Measurements from ENCODE around the gene ANXA3. TPM values are rescaled to one million over a fixed set of nuclear protein-coding genes. Genes with fewer than 3 reads are reported as not detected.
"Not testable (repeated sequence)": the region's sequence is repeated elsewhere in the genome, so short reads cannot be mapped to it uniquely, and the experiment has no call there.

The ANXA3 gene
- polyA plus RNA-seq (ENCODE audit: insufficient read depth in 1 of 5, insufficient read length in 5 of 5, low replicate concordance in 1 of 5): 100 to 1,000 TPM in 4 of 5 donors, 10 to 100 TPM in 1; 64.9 to 162 (median 117) TPM
- long read RNA-seq, donor 1, transcript ANXA3-201 (13 exons, 1,657 nt): major isoform, 65 of 83 reads
- long read RNA-seq, donor 1, partial matches to known transcripts: 5 of 83 reads
- long read RNA-seq, donor 1, other reads (novel, unspliced or antisense): 6 of 83 reads
- long read RNA-seq, donor 2, transcript ANXA3-201 (13 exons, 1,657 nt): major isoform, 20 of 26 reads
- long read RNA-seq, donor 2, transcript ANXA3-204 (4 exons, 832 nt): minor isoform, 6 of 26 reads
- long read RNA-seq, donor 2, partial matches to known transcripts: 0 of 26 reads
- long read RNA-seq, donor 2, other reads (novel, unspliced or antisense): 0 of 26 reads
- long read RNA-seq, donor 3, transcript ANXA3-201 (13 exons, 1,657 nt): major isoform, 22 of 31 reads
- long read RNA-seq, donor 3, transcript ANXA3-204 (4 exons, 832 nt): minor isoform, 6 of 31 reads
- long read RNA-seq, donor 3, partial matches to known transcripts: 0 of 31 reads
- long read RNA-seq, donor 3, other reads (novel, unspliced or antisense): 0 of 31 reads
- long read RNA-seq, donor 4, transcript ANXA3-201 (13 exons, 1,657 nt): major isoform, 21 of 23 reads
- long read RNA-seq, donor 4, partial matches to known transcripts: 0 of 23 reads
- long read RNA-seq, donor 4, other reads (novel, unspliced or antisense): 0 of 23 reads
- long read RNA-seq, donor 5, transcript ANXA3-201 (13 exons, 1,657 nt): major isoform, 60 of 81 reads
- long read RNA-seq, donor 5, transcript ANXA3-204 (4 exons, 832 nt): minor isoform, 6 of 81 reads
- long read RNA-seq, donor 5, partial matches to known transcripts: 7 of 81 reads
- long read RNA-seq, donor 5, other reads (novel, unspliced or antisense): 0 of 81 reads
- long read RNA-seq, donor 6, transcript ANXA3-201 (13 exons, 1,657 nt): major isoform, 30 of 37 reads
- long read RNA-seq, donor 6, partial matches to known transcripts: 0 of 37 reads
- long read RNA-seq, donor 6, other reads (novel, unspliced or antisense): 0 of 37 reads
- long read RNA-seq, donor 7, transcript ANXA3-201 (13 exons, 1,657 nt): major isoform, 22 of 24 reads
- long read RNA-seq, donor 7, partial matches to known transcripts: 0 of 24 reads
- long read RNA-seq, donor 7, other reads (novel, unspliced or antisense): 0 of 24 reads
- long read RNA-seq, donor 8, transcript ANXA3-201 (13 exons, 1,657 nt): major isoform, 16 of 19 reads
- long read RNA-seq, donor 8, partial matches to known transcripts: 0 of 19 reads
- long read RNA-seq, donor 8, other reads (novel, unspliced or antisense): 0 of 19 reads

DNA sequence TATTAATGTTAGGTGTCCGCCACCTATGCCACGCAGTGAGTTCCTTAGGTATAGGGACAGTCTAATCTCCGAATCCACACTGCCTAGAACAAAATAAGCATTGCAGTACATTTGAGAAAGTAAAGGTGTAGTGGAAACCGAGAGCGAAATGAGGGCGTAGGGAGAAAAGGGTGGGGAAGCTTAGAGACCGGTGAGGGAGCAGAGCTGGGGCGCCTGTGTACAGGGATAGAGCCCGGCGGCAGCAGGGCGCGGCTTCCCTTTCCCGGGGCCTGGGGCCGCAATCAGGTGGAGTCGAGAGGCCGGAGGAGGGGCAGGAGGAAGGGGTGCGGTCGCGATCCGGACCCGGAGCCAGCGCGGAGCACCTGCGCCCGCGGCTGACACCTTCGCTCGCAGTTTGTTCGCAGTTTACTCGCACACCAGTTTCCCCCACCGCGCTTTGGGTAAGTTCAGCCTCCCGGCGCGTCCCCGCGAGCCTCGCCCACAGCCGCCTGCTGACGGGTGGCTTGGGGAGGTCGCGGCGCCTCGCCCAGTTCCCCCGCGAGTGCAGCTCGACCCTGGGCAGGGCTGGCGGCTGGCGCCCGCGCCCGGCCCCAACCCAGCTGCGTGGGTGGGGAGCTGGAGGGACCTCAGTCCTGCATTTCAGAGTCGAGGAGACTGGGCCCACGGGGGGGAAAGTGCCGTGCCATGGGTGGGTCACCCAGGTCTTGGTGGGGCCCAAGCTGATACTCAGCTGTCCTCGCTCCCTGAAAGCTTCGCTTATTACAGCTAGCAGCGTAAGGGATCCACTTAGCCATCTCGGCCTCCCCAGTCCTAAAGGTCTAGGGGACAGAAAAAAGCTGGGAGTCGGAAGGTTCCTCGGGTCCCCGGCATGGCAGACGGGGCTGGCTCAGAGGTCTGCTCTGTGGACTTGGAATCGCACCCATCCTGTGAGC lies at the start of gene ANXA3:
ANXA3 (plus strand) TSS at position 351 of the 932 bp plus-strand sequence. CDS start 2,704 bp downstream, outside the sequence.
- peak; percentile 41 to 45 for DNase-seq

GRCh38 chr4:78506260-78506659 lies 45.3 kb upstream of the ANXA3 start:
- DNase-seq: not testable (repeated sequence)

GRCh38 chr4:78509043-78509442 lies 42.5 kb upstream of the ANXA3 start:
- DNase-seq: no peak

- DNase-seq: no peak
Observed at GRCh38 chr4:78510108-78510507, 41.5 kb upstream of the ANXA3 start.

DNA sequence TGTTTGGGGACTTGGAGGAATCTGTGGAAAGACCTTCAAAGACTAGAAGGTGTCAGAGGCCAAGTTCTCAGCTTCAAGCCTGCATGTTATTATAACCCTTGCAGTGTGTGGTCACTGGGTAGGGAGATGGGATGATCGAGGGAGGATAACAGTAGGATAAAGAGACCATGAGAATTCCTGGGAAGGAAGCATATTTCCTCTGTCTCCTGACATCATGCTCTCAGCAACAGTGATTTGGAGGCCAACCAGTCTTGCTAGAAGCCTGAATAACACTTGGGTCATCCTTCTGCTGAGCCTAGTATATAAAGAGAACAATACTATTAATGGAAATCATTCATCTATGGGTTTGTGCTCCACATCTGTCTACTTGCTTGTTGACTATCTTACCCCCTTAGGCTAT lies 40.9 kb upstream of the ANXA3 start:
- no peak for DNase-seq

DNA sequence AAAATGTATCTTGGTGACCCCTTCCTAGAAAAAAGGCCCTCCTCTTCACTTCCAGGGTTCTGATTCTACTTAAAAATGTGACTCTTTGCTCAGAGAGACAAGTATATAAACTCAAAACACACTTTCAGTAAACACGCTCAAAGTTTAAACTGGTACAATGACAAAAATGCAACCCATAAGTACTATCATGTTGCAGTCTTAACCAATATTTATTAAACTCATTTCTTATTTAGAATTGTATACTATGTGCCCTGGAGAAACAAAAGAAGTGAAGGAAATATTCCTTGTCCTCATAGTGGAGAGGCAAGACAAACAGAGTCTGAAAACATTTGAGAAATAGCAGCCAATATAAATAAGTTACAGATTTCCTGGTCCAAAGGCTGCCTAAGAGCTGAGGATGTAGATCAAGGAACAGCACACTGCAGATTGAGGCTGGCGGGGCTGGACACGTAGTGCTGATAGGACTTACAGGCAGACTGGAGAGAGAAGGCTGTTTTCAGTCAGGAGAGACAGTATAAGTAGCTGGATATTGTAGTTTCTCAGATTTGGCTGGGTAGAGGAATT lies 39.1 kb upstream of the ANXA3 start:
- no peak for DNase-seq

GRCh38 chr4:78513411-78513975 lies 38.1 kb upstream of the ANXA3 start:
- DNase-seq: no peak

- peak in 1 of 2 donors; percentile 36 for DNase-seq
Observed at GRCh38 chr4:78517050-78517652, 34.4 kb upstream of the ANXA3 start.

DNA sequence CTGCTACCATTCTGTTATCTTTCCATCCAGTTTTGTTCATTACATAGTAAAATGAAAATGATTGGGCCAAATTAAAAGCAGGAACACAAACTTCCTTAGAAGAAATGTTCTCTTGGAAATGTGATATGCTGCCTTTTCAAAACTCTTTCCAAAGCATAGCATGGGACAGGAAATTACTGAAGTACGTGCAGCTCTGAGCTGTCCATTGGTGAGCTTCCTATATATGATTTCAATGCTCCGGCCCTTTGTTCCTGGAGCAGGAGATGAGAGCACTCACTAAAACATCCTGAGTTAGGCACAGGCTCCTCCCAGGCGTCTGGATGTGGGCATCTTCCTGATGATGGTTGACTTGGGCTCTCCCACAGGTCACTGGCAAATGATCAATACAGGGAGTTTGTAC lies 33.0 kb upstream of the ANXA3 start:
- no peak for DNase-seq

GRCh38 chr4:78519962-78520361 lies 31.6 kb upstream of the ANXA3 start:
- no peak for DNase-seq

DNA sequence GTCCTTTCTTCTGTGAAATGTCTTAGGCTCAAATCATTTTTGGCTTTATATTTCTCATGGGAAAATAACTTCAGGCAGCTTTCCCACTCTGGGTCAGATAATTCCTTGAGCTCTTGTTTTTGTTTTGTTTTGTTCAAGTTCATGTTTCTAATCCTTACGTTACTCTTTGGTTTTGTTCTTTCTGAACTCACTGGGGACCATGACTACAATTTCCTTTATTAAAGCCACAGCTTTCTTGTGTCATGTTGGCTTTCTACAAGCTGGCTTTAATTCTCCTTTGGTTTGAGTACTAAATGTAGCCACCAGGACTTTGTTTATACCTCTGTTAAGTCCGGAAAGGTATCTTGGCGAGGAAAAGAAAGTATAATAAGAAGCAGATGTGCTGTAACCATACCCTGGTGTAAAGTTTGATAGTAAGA lies 30.8 kb upstream of the ANXA3 start:
- DNase-seq: no peak

DNA sequence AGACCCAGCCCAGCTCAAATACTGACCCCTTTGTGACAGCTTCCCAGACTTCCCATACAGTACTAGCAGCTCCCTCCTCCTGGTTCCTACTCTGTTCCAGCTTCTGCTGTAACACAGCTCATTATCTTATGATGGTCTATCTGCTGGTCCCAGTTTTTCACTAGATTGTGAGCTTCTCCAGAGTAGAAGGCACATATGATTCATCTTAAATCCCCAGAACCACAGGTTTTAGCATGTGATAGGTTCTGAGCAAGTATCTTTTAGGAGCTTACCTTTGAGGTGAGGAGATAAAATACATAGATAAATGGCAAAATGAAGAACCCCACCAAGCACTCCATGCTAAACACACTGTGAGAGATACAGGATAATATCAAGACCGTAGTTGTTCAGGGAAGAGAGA lies 27.6 kb upstream of the ANXA3 start:
- no peak for DNase-seq

GRCh38 chr4:78525559-78525958 lies 26.0 kb upstream of the ANXA3 start:
- DNase-seq: no peak

DNA sequence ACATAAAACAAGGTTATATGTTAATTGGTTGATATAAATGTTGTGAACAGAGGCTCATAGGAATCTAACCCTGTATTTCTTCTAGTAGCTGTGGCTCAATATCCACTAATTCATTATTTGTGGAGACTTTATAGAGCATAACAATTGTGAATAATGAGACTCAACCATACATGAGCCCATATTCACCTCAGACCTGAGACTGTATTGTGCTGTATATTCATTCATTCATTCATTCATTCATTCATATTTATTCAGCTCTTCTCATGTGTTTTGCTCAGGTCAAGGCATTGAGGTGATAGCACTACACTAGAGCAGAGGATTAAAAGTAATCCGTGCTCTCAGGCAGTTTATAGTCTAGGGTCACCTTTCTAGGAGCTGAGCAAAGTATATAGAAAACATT lies 24.5 kb upstream of the ANXA3 start:
- no peak for DNase-seq

DNA sequence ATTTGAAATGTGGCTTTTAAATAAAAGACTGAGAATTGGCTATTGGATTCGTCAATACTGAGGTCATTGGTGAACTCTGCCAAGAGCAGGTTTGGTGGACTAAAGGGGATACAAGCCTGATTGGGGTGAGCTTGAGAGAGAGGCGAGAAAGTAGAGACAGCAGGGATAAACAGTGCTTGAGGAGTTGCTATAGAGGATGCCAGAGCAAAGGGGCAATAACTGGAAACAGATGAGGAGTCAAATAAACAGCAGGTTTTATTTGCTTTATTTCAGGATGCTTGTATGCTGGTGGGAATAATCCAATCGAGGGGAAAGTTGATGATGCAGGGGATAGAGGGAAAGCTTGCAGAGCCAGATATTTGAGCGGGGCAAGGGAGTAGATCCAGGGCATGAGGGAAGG lies 24.0 kb upstream of the ANXA3 start:
- no peak for DNase-seq

DNA sequence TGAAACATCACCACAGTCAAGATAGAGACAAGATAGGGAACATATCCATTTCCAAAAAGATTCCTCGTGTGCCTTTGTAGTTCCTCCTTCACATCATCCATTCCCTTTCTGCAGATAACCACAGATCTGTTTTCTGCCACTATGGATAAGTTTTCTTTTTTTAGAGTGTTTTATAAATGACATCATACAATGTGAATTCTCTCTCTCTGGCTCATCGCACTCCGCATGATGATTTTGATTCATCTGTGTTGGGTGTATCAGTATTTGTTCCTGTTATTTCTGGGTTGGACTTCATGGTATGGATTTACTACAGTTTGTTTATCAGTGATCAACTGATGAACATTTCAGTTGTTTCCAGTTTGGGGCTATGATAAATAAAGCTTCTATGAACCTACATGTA lies 23.2 kb upstream of the ANXA3 start:
- DNase-seq: no peak

DNA sequence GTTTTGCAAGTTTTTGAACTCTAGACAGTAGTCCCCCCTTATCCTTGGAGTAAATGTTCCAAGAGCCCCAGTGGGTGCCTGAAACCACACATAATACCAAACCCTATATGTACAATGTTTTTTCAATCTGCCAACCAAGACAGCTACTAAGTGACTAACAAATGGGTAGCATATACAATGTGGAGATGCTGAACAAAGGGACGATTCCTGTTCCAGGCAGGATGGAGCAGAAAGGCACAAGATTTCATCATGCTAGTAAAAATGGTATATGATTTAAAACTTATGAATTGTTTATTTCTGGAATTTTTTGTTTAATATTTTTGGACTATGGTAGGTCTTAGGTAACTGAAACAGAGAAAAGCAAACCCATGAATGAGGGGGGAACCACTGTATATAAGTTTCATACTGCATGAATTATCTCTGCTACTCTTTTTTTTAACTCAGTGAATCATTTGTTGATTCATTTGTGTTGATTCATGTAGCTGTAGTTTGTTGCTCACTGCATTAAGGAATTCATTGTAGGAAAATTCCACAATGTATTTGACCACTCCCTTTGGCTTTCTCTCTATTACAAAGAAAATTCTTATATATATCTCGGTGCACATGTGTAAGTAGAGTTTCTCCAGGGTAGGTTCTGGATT lies 21.9 kb upstream of the ANXA3 start:
- DNase-seq: no peak

DNA sequence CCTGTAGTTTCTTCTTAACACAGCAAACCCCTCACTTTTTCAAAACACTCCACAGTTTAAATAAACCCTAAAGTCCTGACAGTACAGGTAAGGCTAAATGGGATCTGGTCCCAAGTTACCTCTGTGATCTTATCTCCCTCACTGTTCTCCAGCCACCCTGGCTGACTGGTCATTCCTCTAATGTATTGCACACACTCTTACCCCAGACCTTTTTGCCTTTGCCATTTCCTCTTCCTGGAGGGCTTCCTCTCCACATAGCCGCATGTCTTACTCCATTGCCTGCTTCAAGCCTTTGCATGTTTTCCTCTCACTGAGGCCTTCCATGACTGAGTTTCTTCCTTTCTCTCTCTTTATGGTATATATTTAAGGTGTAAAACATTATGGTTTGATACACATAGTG lies 19.5 kb upstream of the ANXA3 start:
- DNase-seq: no peak

DNA sequence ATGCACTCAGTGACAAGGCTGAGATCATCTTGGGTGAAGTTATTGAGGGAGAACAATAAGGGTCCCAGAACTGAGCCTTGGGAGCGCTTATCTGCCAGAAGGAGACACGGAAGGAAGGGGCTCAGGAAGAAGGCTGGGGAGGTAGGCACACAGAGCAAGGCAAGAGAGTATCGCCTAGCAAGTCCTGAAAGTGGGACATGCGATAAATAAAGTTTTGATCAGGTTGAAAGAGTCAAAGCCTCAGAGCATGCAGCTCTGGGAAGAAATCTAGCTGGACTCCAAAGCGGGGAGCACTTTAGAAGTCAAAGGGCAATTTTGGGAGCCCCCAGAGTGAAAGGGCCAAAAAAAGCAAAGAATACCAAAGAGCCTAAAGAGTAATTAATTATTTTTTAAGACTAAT lies 17.7 kb upstream of the ANXA3 start:
- DNase-seq: no peak

Measured in right lung (tissue), 10 donors.